Measurements from ENCODE around the gene CD82.
A peak's percentile ranks its signal among the peaks of the same experiment; 100 is the strongest.
"Not testable (repeated sequence)": the region's sequence is repeated elsewhere in the genome, so short reads cannot be mapped to it uniquely, and the experiment has no call there.

The CD82 gene

DNA sequence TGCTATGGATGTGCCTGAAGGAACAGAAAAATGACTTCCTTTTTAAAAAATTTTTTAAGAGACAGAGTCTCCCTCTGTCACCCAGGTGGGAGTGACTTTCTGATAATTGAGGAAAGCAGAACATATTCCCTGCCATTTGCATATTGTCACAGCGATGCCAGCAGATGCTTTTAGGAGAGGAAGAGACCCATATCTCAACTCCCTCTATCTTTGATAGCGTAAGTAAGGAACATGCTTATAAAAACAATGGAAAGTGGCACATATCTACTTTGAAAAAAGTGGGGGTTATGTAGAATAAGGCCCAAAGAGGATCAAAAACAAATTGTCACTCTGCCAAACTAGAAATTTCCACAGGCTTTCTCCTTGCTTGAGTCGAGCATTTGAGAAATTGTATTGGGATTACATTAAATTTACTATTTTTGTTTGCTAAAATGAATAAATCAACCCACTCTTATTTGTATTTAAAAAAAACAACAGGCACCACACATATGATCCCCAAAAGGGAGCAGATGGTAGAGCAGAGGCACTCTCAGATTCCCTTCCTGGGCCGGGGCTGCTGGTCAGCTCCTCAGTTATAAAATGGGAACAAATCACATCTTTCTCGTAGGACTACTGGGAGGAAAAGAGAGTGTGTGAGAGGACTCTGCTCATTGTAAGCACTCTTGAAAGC is 92.5 kb downstream of the CD82 start:
- DNase-seq (ENCODE audit: low read depth): no peak
- H3K4me3 ChIP-seq (ENCODE audit: low read depth, low read length): no peak overlapping the region
- TF ChIP-seq, protein P1, sequence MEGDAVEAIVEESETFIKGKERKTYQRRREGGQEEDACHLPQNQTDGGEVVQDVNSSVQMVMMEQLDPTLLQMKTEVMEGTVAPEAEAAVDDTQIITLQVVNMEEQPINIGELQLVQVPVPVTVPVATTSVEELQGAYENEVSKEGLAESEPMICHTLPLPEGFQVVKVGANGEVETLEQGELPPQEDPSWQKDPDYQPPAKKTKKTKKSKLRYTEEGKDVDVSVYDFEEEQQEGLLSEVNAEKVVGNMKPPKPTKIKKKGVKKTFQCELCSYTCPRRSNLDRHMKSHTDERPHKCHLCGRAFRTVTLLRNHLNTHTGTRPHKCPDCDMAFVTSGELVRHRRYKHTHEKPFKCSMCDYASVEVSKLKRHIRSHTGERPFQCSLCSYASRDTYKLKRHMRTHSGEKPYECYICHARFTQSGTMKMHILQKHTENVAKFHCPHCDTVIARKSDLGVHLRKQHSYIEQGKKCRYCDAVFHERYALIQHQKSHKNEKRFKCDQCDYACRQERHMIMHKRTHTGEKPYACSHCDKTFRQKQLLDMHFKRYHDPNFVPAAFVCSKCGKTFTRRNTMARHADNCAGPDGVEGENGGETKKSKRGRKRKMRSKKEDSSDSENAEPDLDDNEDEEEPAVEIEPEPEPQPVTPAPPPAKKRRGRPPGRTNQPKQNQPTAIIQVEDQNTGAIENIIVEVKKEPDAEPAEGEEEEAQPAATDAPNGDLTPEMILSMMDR (conservative IDR thresholded peaks at IDR 0.05; ENCODE audit: low read depth, low read length): no peak

DNA sequence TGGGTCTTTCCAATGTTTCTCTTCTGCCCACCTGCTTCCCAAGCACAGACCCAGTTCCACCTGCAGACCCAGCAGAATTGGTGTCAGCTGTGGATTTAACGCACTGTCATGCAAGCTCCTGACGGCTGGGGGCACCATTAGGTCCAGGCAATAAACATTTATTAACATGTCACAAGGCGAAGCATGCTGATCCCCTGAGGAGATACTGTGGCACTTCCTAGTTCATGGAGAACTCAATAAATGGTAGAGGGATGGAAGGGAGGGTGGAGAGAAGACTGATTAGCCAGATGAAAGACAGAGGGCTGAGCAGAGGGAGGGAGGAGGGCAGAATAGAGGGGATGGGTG is 93.0 kb downstream of the CD82 start:
- TF ChIP-seq, protein P1 (conservative IDR thresholded peaks at IDR 0.05; ENCODE audit: low read depth, low read length): peak; percentile 60
- H3K4me3 ChIP-seq (ENCODE audit: low read depth, low read length): no peak overlapping the region
- DNase-seq (ENCODE audit: low read depth): peak; percentile 52

DNA sequence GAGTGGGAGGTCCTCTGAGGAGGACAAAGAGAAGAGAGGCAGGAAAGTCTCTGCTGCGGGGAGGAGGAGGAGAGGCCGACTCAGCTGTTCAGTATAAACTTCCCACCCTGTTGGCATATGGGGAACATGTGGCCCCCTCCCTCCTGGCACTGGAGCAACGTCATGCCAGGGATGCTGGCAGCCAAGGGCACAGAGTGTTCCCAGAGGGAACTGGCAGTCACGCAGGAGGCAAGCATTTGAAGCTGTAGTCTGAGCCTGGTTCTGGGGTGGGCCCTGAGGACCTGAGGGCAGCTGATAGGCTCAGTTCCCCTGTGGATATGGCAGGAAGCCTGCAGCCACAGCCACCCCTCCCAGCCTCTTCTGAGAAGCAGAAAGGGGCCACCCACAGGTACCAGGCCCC is 94.2 kb downstream of the CD82 start:
- DNase-seq (ENCODE audit: low read depth): no peak
- TF ChIP-seq, protein P1 (conservative IDR thresholded peaks at IDR 0.05; ENCODE audit: low read depth, low read length): no peak

DNA sequence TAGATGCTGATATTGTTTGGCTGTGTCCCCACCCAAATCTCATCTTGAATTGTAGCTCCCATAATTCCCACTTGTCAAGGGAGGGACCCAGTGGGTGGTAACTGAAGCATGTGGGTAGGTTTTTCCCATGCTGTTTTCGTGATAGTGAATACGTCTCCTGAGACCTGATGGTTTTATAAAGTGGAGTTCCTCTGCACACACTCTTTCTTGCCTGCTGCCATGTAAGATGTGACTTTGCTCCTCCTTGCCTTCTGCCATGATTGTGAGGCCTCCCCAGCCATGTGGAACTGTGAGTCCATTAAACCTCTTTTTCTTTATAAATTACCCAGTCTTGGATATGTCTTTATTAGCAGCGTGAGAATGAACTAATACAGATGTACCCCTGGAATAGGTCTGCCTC is 95.1 kb downstream of the CD82 start:
- H3K4me3 ChIP-seq (ENCODE audit: low read depth, low read length); DNase-seq (ENCODE audit: low read depth): not testable (repeated sequence)

More for the DNA sequence above, 94.2 kb downstream of the CD82 start:
- no peak overlapping the region for H3K4me3 ChIP-seq (ENCODE audit: low read depth, low read length)

DNA sequence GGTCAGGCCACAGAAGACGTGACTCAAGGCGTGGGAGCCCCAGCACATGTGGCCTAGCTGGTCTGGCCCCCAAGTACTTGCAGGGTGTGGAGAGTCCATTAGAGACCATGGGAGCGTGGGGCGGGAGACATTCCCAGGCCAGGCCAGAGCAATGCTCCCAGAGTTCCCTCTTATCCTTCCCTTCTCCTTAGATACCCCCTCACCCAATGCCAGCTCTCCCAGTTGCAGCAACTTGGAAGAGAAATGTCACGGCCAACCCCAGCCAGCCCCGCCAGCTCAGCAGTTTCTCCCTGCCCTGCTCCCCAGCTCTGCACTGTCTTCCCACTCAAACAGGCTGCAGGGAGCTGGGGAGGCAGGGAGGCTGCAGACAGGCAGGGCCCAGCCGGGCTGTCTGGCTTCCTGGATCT is 95.9 kb downstream of the CD82 start:
- TF ChIP-seq, protein P1 (conservative IDR thresholded peaks at IDR 0.05; ENCODE audit: low read depth, low read length): no peak
- no peak overlapping the region for H3K4me3 ChIP-seq (ENCODE audit: low read depth, low read length)
- no peak for DNase-seq (ENCODE audit: low read depth)

All from choroid plexus epithelial cell (primary cell).